K562 (cell line): ENCODE data around the gene MLST8. TPM values are rescaled to one million over a fixed set of nuclear protein-coding genes. Genes with fewer than 3 reads are reported as not detected.

Source experiments
- ATAC-seq: fragments of 200-7000 bp; cut with Tn5 transposase; 3 replicates; pipeline ENCODE4 v1.9.1; 2020; ENCODE audit warnings: moderate library complexity
- BruUV-seq: library from RNA; stranded (reverse); fragments of 400-500 nt; replicated peaks from 2 replicates; lab custom pipeline; 2021; lab: Mats Ljungman, UMichigan
- CTCF ChIA-PET: fragments of 300-600 bp; formaldehyde crosslinking; extraction: SDS; loops from one replicate; lab custom pipeline; 2021; ENCODE audit warnings: low intra/inter-chr PET ratio; lab: Yijun Ruan, JAX
- POLR2A ChIA-PET: fragments of 300-600, 350-650 bp; sonication (Branson Sonifier 250); formaldehyde crosslinking; extraction: SDS; loops from one replicate; lab custom pipeline; 2021; ENCODE audit warnings: antibody characterized with exemption, inconsistent platforms; lab: Yijun Ruan, JAX
- DNase-seq, 4 experiments: peaks; one replicate each; pipeline versions ENCODE4 v3.0.0 to v3.0.0-alpha.2; 2011 to 2018; ENCODE audit warnings: low spot score in 3 of 4, mixed read lengths in 3 of 4; ENCODE audit errors: extremely low read depth in 1 of 4
- FAIRE-seq: peaks from 2 replicates; lab custom pipeline; 2011; peaks lifted over from hg19 to GRCh38; lab: Jason Lieb, UNC
- H2AFZ ChIP-seq: 2 replicates; pipeline ENCODE4 v1.6.0; 2011; ENCODE audit warnings: low read depth, low read length, control low read depth, inconsistent platforms
- H3K27ac ChIP-seq: fragments of 200-600 bp; 3 replicates; pipeline ENCODE4 v1.8.0; 2011; ENCODE audit warnings: low read depth, mild to moderate bottlenecking, control low read depth, inconsistent platforms, low read length, moderate library complexity, mixed read lengths; ENCODE audit errors: extremely low read depth
- H3K27me3 ChIP-seq, 2 experiments: fragments of 300-600 bp in 1 of 2; 2 replicates in 1 of 2; 3 replicates in 1 of 2; pipeline versions ENCODE4 v1.6.0 to v1.8.0; 2011; ENCODE audit warnings: inconsistent platforms in 2 of 2, low read length in 2 of 2, mild to moderate bottlenecking in 1 of 2, mixed read lengths in 1 of 2, moderate library complexity in 1 of 2; ENCODE audit not compliant: control insufficient read depth in 2 of 2, insufficient read depth in 2 of 2
- H3K36me3 ChIP-seq: fragments of 300-600 bp; 3 replicates; pipeline ENCODE4 v1.8.0; 2011; ENCODE audit warnings: mild to moderate bottlenecking, low read length, inconsistent platforms; ENCODE audit not compliant: control insufficient read depth, insufficient read depth
- H3K4me1 ChIP-seq, 2 experiments: fragments of 200-600 bp in 1 of 2; replicated peaks in 1 of 2; 2 replicates in 1 of 2; 3 replicates in 1 of 2; pipeline versions ENCODE4 v1.5.1 to v1.8.0; 2011; ENCODE audit warnings: inconsistent platforms in 2 of 2, low read length in 2 of 2, mild to moderate bottlenecking in 1 of 2, mixed read lengths in 1 of 2, moderate library complexity in 1 of 2; ENCODE audit not compliant: control insufficient read depth in 2 of 2, insufficient read depth in 2 of 2
- H3K4me2 ChIP-seq: 2 replicates; pipeline ENCODE4 v1.6.1; 2011; ENCODE audit warnings: low read length, control low read depth, inconsistent platforms, mixed read lengths; ENCODE audit not compliant: insufficient read depth
- H3K4me3 ChIP-seq: fragments of 200-600 bp; sonication (generic), shearing (Covaris generic); 2 replicates; pipeline ENCODE4 v1.5.1; 2016; ENCODE audit warnings: control low read depth, inconsistent platforms
- H3K79me2 ChIP-seq: fragments of 200-600 bp; 3 replicates; pipeline ENCODE4 v1.8.0; 2011; ENCODE audit warnings: low read length, inconsistent platforms; ENCODE audit not compliant: control insufficient read depth, insufficient read depth
- H3K9ac ChIP-seq, 2 experiments: 2 replicates each; pipeline versions ENCODE4 v1.6.0 to v1.6.1; 2011; ENCODE audit warnings: low read depth in 2 of 2, low read length in 2 of 2, control low read depth in 1 of 2, inconsistent platforms in 1 of 2, mild to moderate bottlenecking in 1 of 2, mixed read lengths in 1 of 2; ENCODE audit not compliant: insufficient read depth in 1 of 2
- H3K9me1 ChIP-seq: one replicate; pipeline ENCODE4 v1.6.0; 2011; ENCODE audit warnings: inconsistent platforms, mild to moderate bottlenecking, low read length, moderate library complexity; ENCODE audit not compliant: control insufficient read depth, insufficient read depth
- H3K9me3 ChIP-seq: replicated peaks from 2 replicates; pipeline ENCODE4 v1.5.1; 2011; ENCODE audit warnings: low read depth, low read length, inconsistent platforms; ENCODE audit not compliant: control insufficient read depth, insufficient read depth
- H4K20me1 ChIP-seq: replicated peaks from 2 replicates; pipeline ENCODE4 v1.6.1; 2011; ENCODE audit warnings: low read length, inconsistent platforms, mixed read lengths; ENCODE audit not compliant: control insufficient read depth, insufficient read depth
- JUN ChIP-seq, 2 experiments: sonication (generic) in 1 of 2; formaldehyde crosslinking in 1 of 2; IDR thresholded peaks; 2 replicates each; pipeline versions ENCODE4 v1.6.1 to v1.8.0; 2012 to 2022; ENCODE audit warnings: borderline replicate concordance in 2 of 2, mild to moderate bottlenecking in 2 of 2, improper control_type of control experiment in 1 of 2, low read depth in 1 of 2, low read length in 1 of 2, missing genetic modification reagents in 1 of 2
- POLR2G ChIP-seq: fragments of 200-400 bp; formaldehyde crosslinking; IDR thresholded peaks from 2 replicates; pipeline ENCODE4 v1.6.1; 2017; ENCODE audit warnings: low read depth, mild to moderate bottlenecking, antibody characterized with exemption, low read length, moderate library complexity
- ZNF224 ChIP-seq: sonication (generic); formaldehyde crosslinking; IDR thresholded peaks from 2 replicates; pipeline ENCODE4 v1.8.0; 2022; ENCODE audit warnings: mild to moderate bottlenecking, missing genetic modification reagents
- ZNF586 ChIP-seq: fragments of 450-650 bp; formaldehyde crosslinking; conservative IDR thresholded peaks from 2 replicates; pipeline ENCODE4 v1.4.0; 2020; ENCODE audit warnings: mild to moderate bottlenecking, moderate library complexity
- ZNF589 ChIP-seq: fragments of 200-800 bp; sonication (Bioruptor generic); IDR thresholded peaks from 2 replicates; pipeline ENCODE4 v1.6.1; 2016; ENCODE audit warnings: low read depth, missing genetic modification characterization, missing compliant biosample characterization
- WGBS: fragments of 100-300 bp; shearing (Covaris generic); methylation state at CpG from one replicate; pipeline ENCODE4 v1.1.6; 2016; ENCODE audit warnings: low coverage, mixed read lengths; ENCODE audit not compliant: insufficient coverage; ENCODE audit errors: missing lambda C conversion rate; 5-methylcytosine and 5-hydroxymethylcytosine counted together
- in situ Hi-C: fragments of 300-500 bp; cut with MboI; formaldehyde crosslinking; loops from 4 replicates; pipeline ENCODE4 v1.15.0; 2018; ENCODE audit warnings: inconsistent platforms, mixed read lengths
- intact Hi-C: fragments of 100-400 bp; cut with micrococcal nuclease; formaldehyde crosslinking; loops from 2 replicates; pipeline ENCODE4 v1.14.2; 2022
- polyA plus RNA-seq, 8 experiments: library from polyadenylated mRNA; depleted of rRNA in 4 of 8; stranded (reverse) in 5 of 8; unstranded in 3 of 8; fragments of >200 nt; fragmentation: Nextera tagmentation in 2 of 8; fragmentation: Illumina TruSeq in 1 of 8; extraction: Ambion mirVana in 2 of 8; extraction: Trizol in 1 of 8; gene quantifications; 2 replicates each; pipeline versions ENCODE4 v1.2.1 to v1.2.3, GENCODE V29; 2011 to 2014; ENCODE audit warnings: inconsistent platforms in 1 of 8, missing spikeins in 1 of 8
- total RNA-seq, 7 experiments: library from RNA; depleted of rRNA in 6 of 7; stranded (reverse); fragments of >200 nt in 6 of 7; fragmentation: Illumina TruSeq in 2 of 7; extraction: Trizol in 2 of 7; gene quantifications; 2 replicates each; pipeline versions ENCODE4 v1.2.1 to v1.2.3, GENCODE V29; 2011 to 2021; ENCODE audit warnings: low replicate concordance in 1 of 7

Gene MLST8
- total and polyA plus RNA-seq, 9 of the 15 experiments (the other 6 are each of a cell fraction or from before 2014, with no cell fraction given) = 1.5 to 116 (median 43.3) TPM

GRCh38 chr16:2243781-2244180, 38.5 kb downstream of the MLST8 start:
- CTCF ChIA-PET = no interaction called here
- POLR2A ChIA-PET = interaction anchor here (0.6 to 3.2 kb wide), 2 partner anchors 12 to 29 kb away, joined by 5 to 19 read pairs; partner anchors contain the start of gene PGP
- WGBS = 98% methylated on average over 10 of the region's 11 CpGs
- Histone ChIP-seq H3K4me3 (no peak overlapping the region), H3K27ac (no peak overlapping the region), H4K20me1 (no peaks in the 10 kb centered on the region), H3K36me3 (peaks cover 74% of the 10 kb centered on the region; the same call in 2 of the 3 replicates), H3K79me2 (peaks cover 22% of the 10 kb centered on the region), H3K27me3 (no peaks in the 10 kb centered on the region), H3K4me2 (no peak overlapping the region), H3K4me1 (peaks cover 0 to 40% of the 10 kb centered on the region in 2 experiments; a peak in 2 of 5 replicates), H3K9me1 (no peaks in the 10 kb centered on the region), H3K9me3 (no peaks in the 10 kb centered on the region), H2AFZ (no peak overlapping the region), H3K9ac (no peak overlapping the region; a peak in 1 of 4 replicates)
- ATAC-seq = no peak
- FAIRE-seq = no peak
- no peak for DNase-seq
- TF ChIP-seq JUN (IDR thresholded peaks at IDR 0.05; ENCODE audit: borderline replicate concordance, low read depth, low read length) (no peak), JUN (CRISPR knock-in tag; IDR thresholded peaks at IDR 0.05; ENCODE audit: borderline replicate concordance) (no peak), ZNF586 (CRISPR knock-in tag) (no peak), ZNF589 (CRISPR knock-in tag) (no peak), POLR2G (0 out of 2 replicates have a peak, but pooled peaks have one; percentile 19), ZNF224 (CRISPR knock-in tag) (no peak)
- intact Hi-C loops = no loop called here
- BruUV-seq = no TSS peak
- in situ Hi-C loops = no loop called here
